GM18519 (cell line): ENCODE results near the gene PRDX3.
"Not testable (repeated sequence)": the region's sequence is repeated elsewhere in the genome, so short reads cannot be mapped to it uniquely, and the experiment has no call there.

ENCODE experiments used
- ATAC-seq: cut with Tn5 transposase; IDR thresholded peaks from one replicate; pipeline ENCODE4 v1.9.1; 2021; ENCODE audit warnings: mild to moderate bottlenecking, moderate library complexity; ENCODE audit not compliant: unreplicated experiment, low FRiP score

The PRDX3 gene

DNA sequence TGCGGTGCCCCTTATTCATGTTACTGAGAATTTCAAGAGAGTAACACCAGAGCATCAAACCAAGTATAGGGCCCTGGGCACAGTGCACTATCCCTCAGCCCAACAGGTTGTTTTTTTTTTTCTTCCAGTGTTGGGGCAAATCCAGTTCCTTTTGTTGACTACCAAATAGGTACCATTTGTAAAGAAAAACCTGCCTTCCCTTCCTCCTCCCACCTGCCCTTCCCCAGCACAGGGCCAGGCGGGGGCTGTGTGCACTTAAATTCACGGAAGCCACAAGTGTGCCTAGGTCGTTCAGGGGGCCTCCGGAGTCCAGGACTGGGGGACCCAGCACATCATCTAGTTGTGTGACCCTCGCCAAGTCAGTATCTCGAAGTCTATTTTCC lies 12.5 kb downstream of the PRDX3 start:
- no peak for ATAC-seq

DNA sequence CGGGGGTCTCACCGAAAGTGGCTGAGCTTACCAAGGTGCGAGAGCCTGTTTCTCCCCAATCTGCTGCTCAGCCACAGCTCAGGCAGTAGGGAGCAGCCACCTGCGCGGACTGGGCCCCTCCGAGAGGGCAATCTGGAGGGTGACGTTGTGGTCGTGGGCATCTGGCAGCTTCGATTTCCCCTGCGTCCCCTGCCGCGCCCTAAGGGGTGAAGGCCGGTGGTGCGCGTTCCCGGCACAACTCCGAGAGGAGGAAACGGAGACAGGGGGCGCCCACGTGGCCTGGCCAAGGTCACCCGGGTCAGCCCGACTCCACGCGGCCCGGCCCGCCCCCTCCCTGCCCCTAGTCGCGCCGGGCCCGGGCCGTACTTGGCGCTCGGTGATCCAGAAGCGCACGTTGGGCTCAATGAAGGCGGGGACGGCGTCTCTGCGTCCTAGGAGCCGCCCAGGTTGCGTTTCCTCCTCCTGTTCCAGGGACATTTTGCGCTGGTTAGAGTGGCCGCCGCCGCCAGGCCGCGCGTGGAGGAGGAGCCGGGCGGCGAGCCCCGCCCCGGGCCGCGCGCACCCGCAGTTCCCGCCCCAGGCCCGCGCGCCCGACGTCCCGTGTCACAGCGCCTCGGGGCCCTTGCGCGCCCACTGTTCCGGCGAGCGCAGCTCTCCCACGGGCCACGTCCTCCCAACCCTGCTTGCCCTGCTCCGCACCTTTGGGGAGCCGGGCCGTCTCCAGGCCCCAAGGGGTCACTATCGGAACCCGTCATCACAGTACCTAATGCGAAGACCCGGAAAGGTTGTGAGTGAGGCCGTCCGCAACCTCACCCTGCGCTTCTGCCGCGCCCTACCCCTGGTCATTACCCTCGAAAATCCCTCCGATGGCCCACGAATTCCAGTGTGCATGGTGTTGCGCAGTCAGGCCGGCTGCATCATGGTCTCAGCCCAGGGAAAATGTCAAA lies 13.2 kb downstream of the PRDX3 start, which contains the start of gene SFXN4:
Gene SFXN4, minus strand, starts transcription at position 544 of the 947 bp plus-strand sequence. Its CDS starts 67 bp downstream, at position 477.
- peak; percentile 81 for ATAC-seq

DNA sequence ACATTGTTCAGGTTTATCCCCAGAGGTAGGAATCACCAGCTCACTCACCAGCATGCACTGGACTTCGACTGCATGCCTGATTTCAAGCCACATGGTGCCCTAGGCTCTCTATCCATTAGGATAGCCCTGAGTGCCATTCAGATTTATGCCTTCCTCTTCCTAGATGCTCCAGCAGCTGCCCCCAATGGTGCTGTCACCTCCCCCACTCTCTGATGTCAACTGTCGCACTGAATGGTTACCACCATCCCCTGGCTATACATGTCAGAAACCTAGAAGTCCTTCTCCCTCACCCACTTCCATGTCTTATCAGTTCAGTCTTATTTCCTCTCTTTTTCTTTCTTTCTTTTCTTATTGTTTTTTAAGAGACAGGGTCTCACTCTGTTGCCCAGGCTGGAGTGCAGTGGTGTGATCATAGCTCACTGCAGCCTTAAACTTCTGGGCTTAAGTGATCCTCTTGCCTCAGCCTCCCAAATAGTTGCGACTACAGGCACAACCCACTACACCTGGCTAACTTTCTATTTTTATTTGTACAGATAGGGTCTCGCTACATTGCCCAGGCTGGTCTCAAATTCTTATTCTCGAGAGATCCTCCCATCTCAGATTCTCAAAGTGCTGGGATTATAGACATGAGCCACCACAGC lies 16.0 kb downstream of the PRDX3 start:
- ATAC-seq = no peak

DNA sequence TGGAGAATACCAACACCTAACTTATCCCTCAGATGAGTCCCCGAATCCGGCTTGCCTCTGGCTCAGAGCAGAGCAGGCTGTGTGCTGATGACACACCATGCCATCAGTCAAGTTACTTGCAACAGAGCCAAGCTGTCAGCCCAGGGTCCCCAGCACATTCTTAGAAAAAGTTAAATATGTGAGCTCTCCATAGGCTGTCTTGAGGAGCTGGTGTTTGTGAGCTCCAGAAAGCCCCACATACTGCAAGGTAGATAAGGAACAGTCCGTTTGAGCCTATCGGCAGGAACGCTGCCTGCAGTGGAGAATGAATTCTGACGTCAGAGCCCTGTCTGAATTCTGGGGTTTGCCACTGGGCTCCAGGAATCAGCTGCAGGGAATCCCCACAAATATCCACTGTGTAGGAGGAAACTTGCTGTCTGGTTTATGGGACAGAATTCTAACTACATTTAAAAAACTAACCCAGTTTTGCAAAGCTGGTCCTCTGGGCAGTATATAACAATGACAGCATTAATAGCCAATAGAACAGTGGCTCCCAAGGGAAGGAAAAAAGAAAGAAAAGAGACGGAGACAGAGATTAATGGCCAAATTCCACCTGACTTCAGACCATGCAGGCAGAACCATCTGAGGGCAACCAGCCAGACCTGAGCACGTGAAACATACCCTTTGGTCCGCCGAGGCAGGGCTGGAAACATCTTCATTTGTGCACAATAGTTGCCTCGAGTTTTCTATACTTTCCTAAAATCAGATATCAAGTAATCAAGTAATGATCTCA lies 16.7 kb downstream of the PRDX3 start:
- no peak for ATAC-seq

DNA sequence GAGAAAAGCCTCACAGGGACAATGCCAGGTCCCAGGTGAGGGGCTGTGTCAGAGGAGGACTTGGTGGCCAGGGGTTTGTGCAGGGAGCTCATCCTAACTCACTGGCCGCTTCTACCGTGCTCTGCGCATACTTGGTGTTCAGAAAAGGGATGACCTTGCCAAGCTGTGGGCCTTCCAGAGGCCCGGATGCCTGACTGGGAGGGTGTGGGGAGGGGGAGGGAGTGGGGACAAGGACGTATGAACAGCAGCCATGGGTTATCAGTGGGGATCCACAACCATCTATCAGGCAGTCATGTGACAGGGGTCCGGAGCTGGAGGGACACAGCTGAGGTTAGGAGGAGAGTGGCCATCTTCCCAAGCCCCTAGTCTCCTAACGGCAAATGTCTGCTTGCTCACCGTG lies 19.3 kb downstream of the PRDX3 start:
- ATAC-seq = no peak

DNA sequence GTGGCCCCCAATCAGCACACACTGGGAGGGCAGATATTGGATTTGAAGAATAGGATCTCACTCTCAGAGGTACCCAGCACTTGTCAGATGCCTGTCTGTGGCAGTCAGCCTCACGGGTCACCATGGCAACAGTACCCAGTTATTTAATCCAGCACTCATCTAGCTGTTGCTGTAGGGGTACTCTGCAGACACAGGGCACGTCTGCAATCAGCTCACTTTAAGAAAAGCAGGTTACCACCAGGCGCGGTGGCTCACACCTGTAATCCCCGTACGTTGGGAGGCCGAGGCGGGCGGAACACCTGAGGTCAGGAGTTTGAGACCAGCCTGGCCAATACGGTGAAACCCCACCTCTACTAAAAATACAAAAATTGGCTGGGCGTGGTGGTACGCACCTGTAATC lies 25.0 kb downstream of the PRDX3 start:
- no peak for ATAC-seq

GRCh38 chr10:119153041-119153440 lies 25.6 kb downstream of the PRDX3 start:
- ATAC-seq = no peak

DNA sequence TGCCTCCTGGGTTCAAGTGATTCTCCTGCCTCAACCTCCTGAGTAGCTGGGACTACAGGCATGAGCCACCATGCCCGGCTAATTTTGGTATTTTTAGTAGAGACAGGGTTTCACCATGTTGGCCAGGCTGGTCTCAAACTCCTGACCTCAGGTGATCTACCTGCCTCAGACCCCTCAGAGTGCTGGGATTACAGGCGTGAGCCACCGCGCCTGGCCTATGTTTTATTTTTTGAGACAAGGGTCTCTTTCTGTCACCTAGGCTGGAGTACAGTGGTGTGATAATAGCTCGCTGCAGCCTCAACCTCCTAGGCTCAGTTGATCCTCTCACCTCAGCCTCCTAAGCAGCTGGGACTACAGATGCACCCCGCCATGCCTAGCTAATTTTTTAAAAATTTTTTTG lies 27.0 kb downstream of the PRDX3 start:
- not testable (repeated sequence) for ATAC-seq

GRCh38 chr10:119149729-119150128 lies 28.9 kb downstream of the PRDX3 start:
- ATAC-seq = no peak

GRCh38 chr10:119149157-119149556 lies 29.5 kb downstream of the PRDX3 start:
- ATAC-seq = no peak

GRCh38 chr10:119143657-119144056 lies 35.0 kb downstream of the PRDX3 start:
- ATAC-seq = no peak

GRCh38 chr10:119140603-119141245 lies 37.9 kb downstream of the PRDX3 start:
- no peak for ATAC-seq

DNA sequence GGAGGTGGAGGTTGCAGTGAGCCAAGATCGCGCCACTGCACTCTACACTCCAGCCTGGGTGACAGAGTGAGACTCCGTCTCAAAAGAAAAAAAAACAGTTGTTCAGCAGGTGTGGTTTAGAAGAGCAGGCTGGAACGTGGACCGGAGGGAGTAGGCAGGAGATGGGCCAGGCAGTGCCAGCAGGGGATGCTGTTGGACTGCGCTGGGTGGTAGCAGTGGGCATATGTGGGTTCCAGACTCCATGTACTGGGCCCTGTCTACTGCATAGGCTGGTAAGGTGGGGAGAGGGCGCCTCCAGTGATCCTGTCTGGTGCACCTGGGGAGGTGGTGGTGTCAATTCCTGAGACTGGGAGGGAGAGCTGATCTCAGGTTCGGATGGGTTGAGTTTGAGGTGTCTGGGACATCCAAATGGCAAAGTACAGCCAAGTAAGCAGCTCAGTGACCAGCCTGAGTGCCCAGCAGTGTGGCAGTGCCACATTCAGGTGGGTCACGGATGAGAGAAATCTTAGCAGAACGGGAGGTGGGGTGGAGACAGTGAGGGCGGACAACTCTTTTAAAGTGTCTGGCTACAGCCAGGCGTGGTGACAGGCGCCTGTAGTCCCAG lies 39.0 kb downstream of the PRDX3 start:
- ATAC-seq = no peak

- no peak for ATAC-seq
Observed at GRCh38 chr10:119138346-119139306, 40.0 kb downstream of the PRDX3 start.

DNA sequence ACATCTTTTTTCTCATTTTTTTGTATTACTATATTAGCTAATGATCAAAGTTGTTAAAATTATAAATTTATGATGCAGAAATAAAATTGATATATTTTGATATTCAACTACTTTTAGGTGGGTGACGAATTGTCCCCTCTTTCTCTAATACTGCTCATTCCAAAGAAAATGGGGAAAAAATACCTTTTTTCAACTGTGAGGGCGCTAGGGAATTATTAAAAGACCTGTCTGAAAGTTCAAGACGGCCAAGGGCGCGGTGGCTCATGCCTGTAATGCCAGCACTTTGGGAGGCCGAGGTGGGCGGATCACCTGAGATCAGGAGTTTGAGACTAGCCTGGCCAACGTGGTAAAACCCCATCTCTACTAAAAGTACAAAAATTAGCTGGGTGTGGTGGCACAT lies 40.7 kb downstream of the PRDX3 start:
- ATAC-seq = not testable (repeated sequence)

- ATAC-seq = no peak
Observed at GRCh38 chr10:119136084-119136483, 42.5 kb downstream of the PRDX3 start.

- no peak for ATAC-seq
Observed at GRCh38 chr10:119135513-119135881, 43.1 kb downstream of the PRDX3 start.

GRCh38 chr10:119133949-119134348 lies 44.7 kb downstream of the PRDX3 start:
- no peak for ATAC-seq
